IPS-20b (cell line): ENCODE data around the gene HIP1.
"Not testable (repeated sequence)": the region's sequence is repeated elsewhere in the genome, so short reads cannot be mapped to it uniquely, and the experiment has no call there.

Experiments
- H3K27ac ChIP-seq: one replicate; pipeline ENCODE4 v1.5.1; 2013; ENCODE audit warnings: low read length
- H3K27me3 ChIP-seq: 2 replicates; pipeline ENCODE4 v1.6.1; 2013; ENCODE audit warnings: mild to moderate bottlenecking, low read length, inconsistent platforms; ENCODE audit not compliant: insufficient read depth
- H3K36me3 ChIP-seq: 2 replicates; pipeline ENCODE4 v1.6.1; 2013; ENCODE audit warnings: low read depth, mild to moderate bottlenecking, inconsistent platforms, low read length, moderate library complexity; ENCODE audit not compliant: insufficient read depth
- H3K4me1 ChIP-seq: 2 replicates; pipeline ENCODE4 v1.6.1; 2013; ENCODE audit warnings: mild to moderate bottlenecking, control low read depth, inconsistent platforms, low read length, moderate library complexity; ENCODE audit not compliant: insufficient read depth
- H3K4me3 ChIP-seq: 2 replicates; pipeline ENCODE4 v1.5.1; 2013; ENCODE audit warnings: mild to moderate bottlenecking, low read length, inconsistent platforms
- H3K9ac ChIP-seq: 2 replicates; pipeline ENCODE4 v1.6.1; 2013; ENCODE audit warnings: low read depth, mild to moderate bottlenecking, inconsistent platforms, low read length, moderate library complexity
- H3K9me3 ChIP-seq: 2 replicates; pipeline ENCODE4 v1.6.1; 2013; ENCODE audit warnings: mild to moderate bottlenecking, low read depth, low read length, inconsistent platforms; ENCODE audit not compliant: insufficient read depth

The HIP1 gene

DNA sequence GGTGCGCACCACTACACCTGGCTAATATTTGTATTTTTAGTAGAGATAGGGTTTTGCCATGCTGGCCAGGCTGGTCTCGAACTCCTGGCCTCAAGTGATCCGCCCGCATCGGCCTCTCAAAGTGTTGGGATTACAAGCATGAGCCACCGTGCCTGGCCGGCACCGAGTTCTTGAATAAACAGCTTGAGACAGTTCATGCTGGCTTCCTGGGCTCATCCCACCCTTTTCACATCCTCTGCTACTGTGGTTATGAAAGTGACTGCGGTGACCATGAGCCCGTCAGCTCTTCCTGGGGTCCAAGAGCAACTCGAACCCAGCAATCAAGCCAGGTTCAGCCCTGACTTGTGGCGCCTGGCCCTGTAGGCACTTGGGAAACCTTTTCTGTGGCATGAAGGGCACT is 38.7 kb downstream of the HIP1 start:
- H3K4me1 ChIP-seq, result no peaks in the 10 kb centered on the region
- no peak overlapping the region for H3K27ac ChIP-seq
- no peak overlapping the region for H3K4me3 ChIP-seq
- H3K9me3 ChIP-seq, result no peaks in the 10 kb centered on the region
- no peak overlapping the region for H3K9ac ChIP-seq
- no peaks in the 10 kb centered on the region for H3K36me3 ChIP-seq
- no peaks in the 10 kb centered on the region for H3K27me3 ChIP-seq

DNA sequence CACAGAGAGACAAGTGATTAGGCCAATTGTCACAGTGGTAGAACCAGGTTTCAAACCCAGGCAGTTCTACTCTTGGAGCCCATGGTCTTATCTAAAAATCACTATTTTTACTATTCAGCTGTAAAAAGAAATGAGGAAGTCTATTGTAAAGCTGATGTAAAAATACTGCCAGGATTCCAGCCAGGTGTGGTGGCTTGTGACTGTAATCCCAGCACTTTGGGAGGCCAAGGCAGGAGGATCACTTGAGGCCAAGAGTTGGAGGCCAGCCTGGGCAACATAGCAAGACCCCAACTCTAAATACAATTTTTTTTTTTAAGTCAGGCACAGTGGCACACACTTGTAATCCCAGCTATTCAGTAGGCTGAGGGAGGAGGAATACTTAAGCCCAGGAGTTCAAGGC is 40.4 kb downstream of the HIP1 start:
- H3K9me3 ChIP-seq, result no peaks in the 10 kb centered on the region
- H3K4me1 ChIP-seq, result no peaks in the 10 kb centered on the region
- H3K27me3 ChIP-seq, result no peaks in the 10 kb centered on the region
- no peaks in the 10 kb centered on the region for H3K36me3 ChIP-seq
- H3K4me3 ChIP-seq, result no peak overlapping the region
- no peak overlapping the region for H3K9ac ChIP-seq
- H3K27ac ChIP-seq, result no peak overlapping the region

DNA sequence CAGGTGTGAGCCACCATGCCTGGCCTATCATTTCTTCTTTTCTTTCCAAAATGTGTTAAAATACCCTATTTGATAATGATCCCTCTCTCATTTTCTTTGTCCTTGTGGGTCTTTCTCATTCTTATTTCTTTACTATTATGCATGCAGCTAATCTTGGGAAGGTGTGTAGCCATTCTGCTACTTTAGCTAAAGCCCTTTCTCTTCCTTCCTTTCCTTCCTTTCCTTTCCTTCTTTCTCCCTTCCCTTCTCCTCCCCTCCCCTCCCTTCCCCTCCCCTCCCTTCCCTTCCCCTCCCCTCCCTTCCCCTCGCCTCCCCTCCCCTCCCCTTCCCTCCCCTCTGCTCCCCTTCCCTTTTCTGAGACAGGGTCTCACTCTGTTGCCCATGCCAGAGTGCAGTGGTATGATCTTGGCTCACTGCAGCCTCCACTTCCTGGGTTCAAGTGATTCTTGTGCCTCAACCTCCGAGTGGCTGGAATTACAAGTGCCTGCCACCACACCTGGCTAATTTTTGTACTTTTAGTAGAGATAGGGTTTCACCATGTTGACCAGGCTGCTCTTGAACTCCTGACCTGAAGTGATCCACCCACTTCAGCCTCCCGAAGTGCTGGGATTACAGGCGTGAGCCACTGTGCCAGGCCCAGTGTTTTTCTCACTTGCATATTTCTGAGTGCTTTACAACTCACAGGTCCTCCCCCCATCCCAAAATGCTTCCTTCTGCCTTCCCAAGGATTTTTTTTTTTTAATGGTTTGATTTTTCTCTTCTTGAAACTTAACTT is 42.3 kb downstream of the HIP1 start:
- H3K27me3 ChIP-seq, result no peaks in the 10 kb centered on the region
- H3K36me3 ChIP-seq, result no peaks in the 10 kb centered on the region
- H3K9ac ChIP-seq, result no peak overlapping the region
- no peaks in the 10 kb centered on the region for H3K4me1 ChIP-seq
- no peak overlapping the region for H3K27ac ChIP-seq
- H3K9me3 ChIP-seq, result no peaks in the 10 kb centered on the region
- no peak overlapping the region for H3K4me3 ChIP-seq

DNA sequence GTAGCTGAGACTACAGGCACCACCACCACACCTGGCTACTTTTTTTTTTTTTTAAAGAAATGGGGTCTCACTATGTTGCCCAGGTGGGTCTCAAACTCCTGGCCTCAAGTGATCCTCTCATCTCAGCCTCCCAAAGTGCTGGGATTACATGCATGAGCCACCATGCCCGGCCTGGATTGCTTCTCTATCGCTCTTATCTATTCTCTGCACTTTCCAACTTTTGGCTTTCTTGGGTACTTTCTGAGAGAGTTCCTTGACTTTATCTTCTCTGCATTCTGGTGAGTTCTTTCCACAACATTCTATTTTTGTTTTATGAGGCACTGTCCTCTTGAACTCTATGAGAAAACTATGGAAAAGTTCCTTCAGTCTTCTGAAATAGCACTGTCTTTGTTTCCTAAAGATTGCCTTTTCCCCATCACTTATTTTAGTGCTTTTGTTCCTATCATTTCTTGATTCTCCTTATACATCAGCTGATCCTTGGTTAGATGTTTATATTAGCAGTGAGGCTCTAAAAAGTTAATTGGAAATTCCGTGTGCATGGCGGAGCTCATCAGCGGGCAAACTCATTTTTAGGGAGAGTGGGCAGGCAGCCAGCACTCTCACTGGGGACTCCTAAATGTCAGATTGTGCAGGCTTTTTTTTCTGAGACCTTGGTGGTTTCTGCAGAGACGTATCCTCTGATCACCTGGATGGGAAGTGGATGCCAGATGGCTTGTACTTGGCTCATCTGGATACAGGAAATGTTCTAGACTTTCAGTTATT is 43.9 kb downstream of the HIP1 start:
- no peaks in the 10 kb centered on the region for H3K27me3 ChIP-seq
- H3K9me3 ChIP-seq, result no peaks in the 10 kb centered on the region
- no peak overlapping the region for H3K9ac ChIP-seq
- H3K4me1 ChIP-seq, result no peaks in the 10 kb centered on the region; the same call in 1 of the 2 replicates
- H3K27ac ChIP-seq, result no peak overlapping the region
- H3K36me3 ChIP-seq, result no peaks in the 10 kb centered on the region
- H3K4me3 ChIP-seq, result no peak overlapping the region

DNA sequence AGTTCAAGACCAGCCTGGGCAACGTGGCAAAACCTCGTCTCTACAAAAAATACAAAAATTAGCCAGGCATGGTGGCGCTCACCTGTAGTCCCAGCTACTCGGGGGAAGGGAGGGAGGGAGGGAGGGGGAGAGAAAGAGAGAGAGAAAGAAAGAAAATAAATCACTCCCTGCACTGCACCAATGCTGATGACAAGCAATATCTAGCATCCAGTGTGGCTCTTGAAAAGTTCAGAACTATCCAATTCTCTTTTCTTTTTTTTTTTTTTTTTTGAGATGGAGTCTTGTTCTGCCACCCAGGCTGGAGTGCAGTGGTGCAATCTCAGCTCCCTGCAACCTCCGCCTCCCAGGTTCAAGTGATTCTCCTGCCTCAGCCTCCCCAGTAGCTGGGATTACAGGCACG is 45.1 kb downstream of the HIP1 start:
- not testable (repeated sequence) for H3K4me1 ChIP-seq, H3K36me3 ChIP-seq, H3K27me3 ChIP-seq, H3K9ac ChIP-seq, H3K27ac ChIP-seq, H3K9me3 ChIP-seq, H3K4me3 ChIP-seq

DNA sequence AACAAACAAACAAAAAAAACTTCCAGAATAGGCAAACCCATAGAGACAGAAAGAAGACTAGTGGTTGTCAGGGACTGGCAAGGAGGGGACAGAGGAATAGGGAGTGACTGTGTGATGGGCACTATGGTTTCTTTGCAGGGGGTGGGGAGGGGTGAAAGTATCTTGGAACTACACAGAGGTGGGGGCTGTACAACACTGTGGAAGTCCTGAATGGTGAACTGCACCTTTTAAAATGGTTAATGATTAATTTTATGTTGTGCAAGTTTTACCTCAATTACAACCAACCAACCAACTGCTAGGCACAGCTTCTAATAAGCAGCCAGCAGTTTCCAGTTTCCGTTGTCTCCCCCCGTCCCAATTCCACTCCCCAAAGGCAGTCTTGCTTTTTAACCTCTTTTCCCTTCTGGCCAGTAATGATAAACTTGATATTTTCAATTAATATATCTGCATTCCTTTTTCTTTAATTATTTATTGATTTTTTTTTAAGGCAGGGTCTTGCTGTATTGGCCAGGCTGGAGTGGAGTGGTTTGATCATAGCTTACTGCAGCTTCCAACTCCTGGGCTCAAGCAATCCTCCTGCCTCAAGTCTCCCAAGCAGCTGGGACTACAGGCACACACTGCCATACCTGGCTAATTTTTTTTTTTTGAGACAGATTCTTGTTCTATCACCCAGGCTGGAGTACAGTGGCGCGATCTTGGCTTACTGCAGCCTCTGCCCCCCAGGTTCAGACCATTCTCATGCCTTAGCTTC is 46.8 kb downstream of the HIP1 start:
- no peak overlapping the region for H3K27ac ChIP-seq
- no peaks in the 10 kb centered on the region for H3K27me3 ChIP-seq
- no peak overlapping the region for H3K9ac ChIP-seq
- no peaks in the 10 kb centered on the region for H3K36me3 ChIP-seq
- no peak overlapping the region for H3K4me3 ChIP-seq
- H3K4me1 ChIP-seq, result peaks cover 3% of the 10 kb centered on the region; the same call in 1 of the 2 replicates
- H3K9me3 ChIP-seq, result no peaks in the 10 kb centered on the region

DNA sequence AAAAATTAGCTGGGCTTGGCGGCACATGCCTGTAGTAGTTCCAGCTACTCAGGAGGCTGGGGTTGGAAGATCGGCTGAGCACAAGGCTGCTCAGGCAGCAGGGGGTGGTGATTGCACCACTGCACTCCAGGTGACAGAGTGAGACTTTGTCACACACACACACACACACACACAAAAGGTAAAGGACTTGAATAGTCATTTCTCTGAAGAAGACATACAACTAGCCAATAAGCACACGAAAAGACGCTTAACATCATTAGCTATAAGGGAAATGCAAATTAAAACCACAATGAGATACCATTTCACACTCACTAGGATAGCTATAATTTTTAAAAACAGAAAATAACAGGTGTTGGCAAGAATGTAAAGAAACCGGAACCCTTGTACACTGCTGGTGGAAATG is 48.6 kb downstream of the HIP1 start:
- Histone ChIP-seq H3K9me3 (no peaks in the 10 kb centered on the region), H3K27me3 (no peaks in the 10 kb centered on the region), H3K4me3 (no peak overlapping the region), H3K9ac (no peak overlapping the region), H3K27ac (no peak overlapping the region), H3K4me1 (peaks cover 3% of the 10 kb centered on the region; the same call in 1 of the 2 replicates), H3K36me3 (no peaks in the 10 kb centered on the region)

DNA sequence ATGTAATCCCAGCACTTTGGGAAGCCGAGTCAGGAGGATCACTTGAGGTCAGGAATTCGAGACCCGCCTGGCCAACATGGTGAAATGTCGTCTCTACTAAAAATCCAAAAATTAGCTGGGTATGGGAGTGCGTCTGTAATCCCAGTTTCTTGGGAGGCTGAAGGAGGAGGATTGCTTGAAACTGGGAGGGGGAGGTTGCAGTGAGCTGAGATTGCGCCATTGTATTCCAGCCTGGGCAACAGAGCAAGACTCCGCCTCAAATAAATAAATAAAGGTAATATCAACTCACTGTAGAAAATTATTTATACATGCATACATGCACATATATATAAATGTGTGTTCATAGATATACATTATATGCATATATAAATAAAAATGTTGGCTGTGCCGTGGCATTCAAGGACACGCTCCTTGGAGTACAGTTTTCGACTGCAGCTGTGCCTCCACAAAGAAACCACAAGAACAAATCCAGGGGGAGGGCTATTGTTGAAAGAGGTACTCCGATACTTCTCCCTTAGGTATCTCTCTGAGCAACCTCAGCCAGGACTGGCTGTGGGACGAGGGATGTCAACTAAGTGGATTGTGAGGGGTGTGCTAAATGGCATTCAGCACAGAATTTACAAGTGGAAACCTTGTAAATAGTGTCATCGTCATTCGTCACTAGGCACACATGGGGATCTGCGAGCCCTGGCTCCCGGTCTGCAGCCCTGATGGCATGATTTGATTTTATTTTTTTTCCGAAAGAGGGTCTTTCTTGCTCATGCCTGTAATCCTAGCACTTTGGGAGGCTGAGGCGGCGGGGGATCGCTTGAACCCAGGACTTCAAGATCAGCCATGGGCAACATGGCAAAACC is 49.3 kb downstream of the HIP1 start:
- H3K4me3 ChIP-seq, result no peak overlapping the region
- H3K27me3 ChIP-seq, result no peaks in the 10 kb centered on the region
- no peaks in the 10 kb centered on the region for H3K9me3 ChIP-seq
- H3K36me3 ChIP-seq, result no peaks in the 10 kb centered on the region
- H3K4me1 ChIP-seq, result peaks cover 3% of the 10 kb centered on the region; the same call in 1 of the 2 replicates
- H3K27ac ChIP-seq, result no peak overlapping the region
- H3K9ac ChIP-seq, result no peak overlapping the region

DNA sequence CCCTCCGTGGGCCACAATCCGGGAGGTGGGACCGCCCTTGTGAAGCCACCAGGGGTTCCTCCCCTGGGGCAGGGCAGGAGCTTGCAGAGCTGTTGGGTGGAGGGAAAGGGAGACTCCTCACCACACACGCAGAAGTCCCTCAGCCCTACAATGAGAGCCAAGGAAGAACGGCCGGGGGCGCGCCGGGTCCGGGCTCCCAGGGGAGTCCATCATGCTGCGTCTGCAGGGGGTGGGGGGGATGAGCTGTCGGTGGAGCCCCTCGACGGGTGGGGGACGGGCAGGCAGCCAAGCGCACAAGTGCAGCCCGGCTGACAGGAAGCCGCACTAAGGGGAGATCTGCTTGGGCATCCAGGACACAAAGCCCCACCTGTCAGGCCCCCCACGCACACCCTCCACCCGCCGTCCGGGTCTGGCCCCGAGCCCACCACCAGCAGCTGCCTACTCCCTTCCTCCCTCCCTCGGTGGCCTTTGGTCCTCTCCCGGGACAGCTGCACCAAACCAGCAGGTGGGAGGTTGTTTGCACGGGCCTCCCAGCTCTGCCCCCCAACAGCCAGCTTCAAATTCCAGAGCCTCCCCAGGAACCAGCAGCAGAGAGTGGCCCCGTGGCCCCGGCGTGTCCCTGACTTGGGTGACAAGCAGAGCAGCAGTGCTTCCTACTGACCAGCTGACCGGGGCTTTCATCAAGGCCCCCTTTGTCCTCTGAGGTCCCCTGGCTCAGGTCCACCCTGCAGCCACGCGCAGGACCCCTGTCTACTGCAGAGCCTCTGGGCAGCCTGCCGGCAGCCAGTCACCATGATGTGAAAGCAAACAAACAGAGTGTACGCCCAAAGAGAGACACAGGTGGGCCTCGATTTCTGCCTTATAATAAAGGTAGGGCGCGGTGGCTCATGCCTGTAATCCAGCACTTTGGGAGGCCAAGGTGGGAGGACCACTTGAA is 50.3 kb downstream of the HIP1 start:
- Histone ChIP-seq H3K9ac (no peak overlapping the region), H3K9me3 (no peaks in the 10 kb centered on the region), H3K27ac (no peak overlapping the region), H3K36me3 (no peaks in the 10 kb centered on the region), H3K27me3 (no peaks in the 10 kb centered on the region), H3K4me3 (no peak overlapping the region), H3K4me1 (peaks cover 3% of the 10 kb centered on the region; the same call in 1 of the 2 replicates)

DNA sequence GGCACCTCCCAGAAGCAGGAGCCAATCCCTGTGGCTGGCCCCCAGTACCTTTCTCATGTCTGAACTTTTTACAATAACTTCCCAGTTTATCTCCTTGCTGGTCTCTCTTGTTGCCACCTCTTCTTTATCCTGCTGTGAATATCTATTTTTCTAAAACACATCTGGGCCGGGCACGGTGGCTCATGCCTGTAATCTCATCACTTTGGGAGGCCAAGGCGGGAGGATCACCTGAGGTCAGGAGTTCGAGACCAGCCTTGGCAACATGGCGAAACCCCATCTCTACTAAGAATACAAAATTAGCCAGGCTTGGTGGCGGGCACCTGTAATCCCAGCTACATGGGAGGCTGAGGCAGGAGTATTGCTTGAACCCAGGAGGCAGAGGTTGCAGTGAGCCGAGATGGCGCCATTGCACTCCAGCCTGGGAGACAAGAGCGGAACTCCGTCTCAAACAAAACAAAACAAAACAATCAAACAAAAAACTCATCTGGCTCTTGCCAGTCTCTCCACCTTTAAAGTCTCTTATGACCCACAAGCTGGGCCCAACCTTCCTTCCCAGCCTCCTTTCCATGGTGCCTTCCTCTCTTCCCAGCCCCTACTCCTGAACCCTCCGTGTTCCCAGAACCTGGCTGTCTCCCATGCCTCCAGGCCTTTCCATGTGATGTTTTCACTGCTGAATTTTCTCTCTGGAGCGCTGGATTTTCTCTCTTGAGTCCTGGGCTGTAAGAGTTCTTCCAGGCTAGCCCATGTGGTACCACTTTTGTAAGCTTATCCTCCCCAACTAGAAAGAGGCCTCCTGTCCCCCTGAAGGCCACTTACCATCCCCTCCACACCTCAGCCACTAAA is 51.3 kb downstream of the HIP1 start:
- Histone ChIP-seq H3K27ac (no peak overlapping the region), H3K9me3 (no peaks in the 10 kb centered on the region), H3K27me3 (no peaks in the 10 kb centered on the region), H3K9ac (no peak overlapping the region), H3K4me1 (peaks cover 3% of the 10 kb centered on the region; the same call in 1 of the 2 replicates), H3K4me3 (no peak overlapping the region), H3K36me3 (no peaks in the 10 kb centered on the region)
